Neuron (in vitro differentiated cells): ENCODE results near the gene ADPRM.
A peak's percentile ranks its signal among the peaks of the same experiment; 100 is the strongest.

Experiments
- H2AFZ ChIP-seq: one replicate; pipeline ENCODE4 v1.6.1; 2013; ENCODE audit warnings: low read depth, mild to moderate bottlenecking, inconsistent platforms, low read length, moderate library complexity
- H3K27me3 ChIP-seq: one replicate; pipeline ENCODE4 v1.6.1; 2013; ENCODE audit warnings: low read length; ENCODE audit not compliant: insufficient read depth
- H3K36me3 ChIP-seq: one replicate; pipeline ENCODE4 v1.6.1; 2013; ENCODE audit warnings: low read length; ENCODE audit not compliant: insufficient read depth
- H3K4me1 ChIP-seq: one replicate; pipeline ENCODE4 v1.6.1; 2013; ENCODE audit warnings: low read length; ENCODE audit not compliant: insufficient read depth
- H3K4me3 ChIP-seq: 2 replicates; pipeline ENCODE4 v1.5.1; 2013; ENCODE audit warnings: mild to moderate bottlenecking, low read length, moderate library complexity
- H3K9me3 ChIP-seq: one replicate; pipeline ENCODE4 v1.6.1; 2013; ENCODE audit warnings: low read length

The ADPRM gene

DNA sequence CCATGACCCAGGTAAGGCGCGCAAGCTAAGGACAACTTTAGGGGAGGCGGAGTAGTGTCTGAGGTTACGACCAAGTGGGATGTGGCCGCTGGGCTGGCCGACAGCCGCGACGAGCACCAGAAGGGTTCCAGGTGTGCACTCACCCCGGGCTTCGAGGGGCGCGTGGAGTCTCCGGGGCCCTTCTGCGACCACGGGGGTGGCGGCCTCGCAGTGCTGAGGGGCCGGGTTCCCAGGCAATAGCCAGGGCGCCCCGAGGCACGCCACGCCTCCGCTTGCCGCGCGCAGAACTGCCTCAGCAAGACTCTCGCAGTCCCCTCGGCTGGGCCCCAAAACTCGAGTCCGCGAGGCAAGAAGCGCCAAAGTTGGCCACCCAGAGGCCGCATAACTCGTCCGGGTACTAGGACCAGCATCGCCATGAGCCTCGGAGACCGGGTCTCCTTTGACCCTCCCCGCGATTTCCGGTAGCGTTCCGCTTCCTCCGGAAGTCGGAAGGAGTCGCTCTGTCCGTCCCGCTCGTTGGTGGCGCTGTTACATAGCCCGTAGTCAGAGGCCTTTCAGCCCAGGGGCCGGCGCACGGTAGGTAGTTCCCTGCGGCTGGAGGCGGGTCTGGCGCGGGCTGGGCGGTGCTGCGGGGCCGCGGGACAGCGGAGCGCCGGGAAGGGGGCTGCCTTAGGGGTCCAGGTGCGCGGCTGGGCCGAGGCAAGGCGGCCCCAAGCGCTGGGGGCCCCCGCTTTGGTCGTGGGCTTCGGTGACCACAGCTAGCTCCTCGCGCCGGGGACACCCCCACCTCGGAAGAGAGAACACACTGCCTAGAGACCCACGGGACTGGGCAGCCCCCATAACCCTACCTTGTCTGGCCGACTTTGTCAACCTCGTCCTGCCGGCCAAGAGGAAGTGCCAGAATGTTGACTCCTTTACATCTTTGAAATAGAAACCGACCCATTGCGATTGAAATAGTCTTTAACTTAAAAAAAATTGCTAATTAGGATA is at the start of gene ADPRM, which contains the start of gene SCO1:
Gene ADPRM (plus strand): TSS at position 503 of the 990 bp plus-strand sequence. CDS start 7,333 bp downstream, outside the sequence.
Gene SCO1 (minus strand): TSS at position 442 of the 990 bp plus-strand sequence. CDS start 26 bp downstream, at position 416.
- Histone ChIP-seq H2AFZ (peak within 1 kb of the TSS; percentile 81), H3K36me3 (peaks cover 28% of the 10 kb centered on the region), H3K4me1 (peaks cover 11% of the 10 kb centered on the region), H3K27me3 (no peaks in the 10 kb centered on the region), H3K4me3 (peak within 1 kb of the TSS; percentile 65), H3K9me3 (no peaks in the 10 kb centered on the region)

- Histone ChIP-seq H3K27me3 (no peaks in the 10 kb centered on the region), H3K9me3 (no peaks in the 10 kb centered on the region), H3K4me1 (no peaks in the 10 kb centered on the region), H3K36me3 (peaks cover 3% of the 10 kb centered on the region), H3K4me3 (no peak overlapping the region), H2AFZ (no peak overlapping the region)
Measured at GRCh38 chr17:10648381-10648780, 49.0 kb upstream of the ADPRM start.

DNA sequence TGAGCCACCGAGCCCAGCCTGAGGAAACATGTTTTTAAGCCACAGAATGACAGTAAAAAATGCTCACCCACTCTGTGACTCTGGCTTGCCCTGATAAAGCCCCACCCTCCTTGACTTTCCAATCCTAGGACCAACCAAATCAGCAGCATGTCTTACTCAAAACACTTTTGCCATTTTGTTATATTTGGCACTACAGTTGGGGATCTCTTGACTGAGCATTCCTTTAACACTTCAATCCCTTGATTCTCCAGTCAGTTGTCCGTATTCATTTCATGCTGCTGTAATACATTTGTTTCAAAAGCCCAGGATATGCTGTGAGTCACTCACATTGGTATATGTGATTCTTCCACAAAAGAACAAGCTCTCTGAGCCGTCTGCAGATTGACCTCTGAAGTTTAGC is 48.4 kb upstream of the ADPRM start:
- H3K4me1 ChIP-seq = no peaks in the 10 kb centered on the region
- no peaks in the 10 kb centered on the region for H3K27me3 ChIP-seq
- no peak overlapping the region for H3K4me3 ChIP-seq
- H3K9me3 ChIP-seq = no peaks in the 10 kb centered on the region
- peaks cover 3% of the 10 kb centered on the region for H3K36me3 ChIP-seq
- H2AFZ ChIP-seq = no peak overlapping the region

GRCh38 chr17:10649602-10650001 is 47.8 kb upstream of the ADPRM start:
- H2AFZ ChIP-seq = no peak overlapping the region
- peaks cover 3% of the 10 kb centered on the region for H3K36me3 ChIP-seq
- no peaks in the 10 kb centered on the region for H3K9me3 ChIP-seq
- no peak overlapping the region for H3K4me3 ChIP-seq
- H3K4me1 ChIP-seq = no peaks in the 10 kb centered on the region
- H3K27me3 ChIP-seq = no peaks in the 10 kb centered on the region

GRCh38 chr17:10651927-10652326 is 45.5 kb upstream of the ADPRM start:
- no peaks in the 10 kb centered on the region for H3K4me1 ChIP-seq
- no peaks in the 10 kb centered on the region for H3K36me3 ChIP-seq
- no peaks in the 10 kb centered on the region for H3K27me3 ChIP-seq
- H3K9me3 ChIP-seq = no peaks in the 10 kb centered on the region
- no peak overlapping the region for H3K4me3 ChIP-seq
- no peak overlapping the region for H2AFZ ChIP-seq

DNA sequence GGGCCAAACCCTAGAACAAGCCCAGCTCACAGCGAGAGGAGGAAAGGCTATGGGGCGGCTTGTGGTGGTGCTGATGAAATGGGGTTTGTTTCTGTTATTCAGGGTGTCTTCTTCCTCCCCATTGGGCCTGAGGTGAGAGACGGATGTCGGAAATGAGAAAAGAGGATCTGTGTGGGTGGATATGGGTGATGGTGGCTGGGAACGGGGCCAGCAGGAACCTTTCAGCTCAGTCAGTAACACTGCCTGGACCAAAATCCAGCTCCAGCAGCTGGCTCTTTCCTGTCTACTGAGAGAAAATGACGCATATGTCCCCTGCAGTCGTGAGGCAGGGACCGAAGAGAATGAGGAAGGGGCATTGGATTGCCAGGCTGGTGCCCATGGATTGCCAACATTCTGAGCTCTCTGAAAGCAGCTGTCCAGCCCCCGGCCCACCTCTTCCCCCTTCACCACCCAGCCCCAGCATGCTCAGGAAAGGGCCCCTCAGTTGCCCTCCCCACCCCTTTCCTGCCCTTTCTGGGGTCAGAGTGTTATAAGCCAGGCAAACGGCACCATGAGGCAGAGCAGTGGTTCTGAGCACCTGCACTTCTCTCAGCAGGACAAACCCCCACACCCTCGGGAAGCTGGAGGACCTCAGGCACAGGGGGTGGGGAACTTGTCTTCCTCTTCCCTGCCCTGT is 44.3 kb upstream of the ADPRM start:
- Histone ChIP-seq H3K4me1 (no peaks in the 10 kb centered on the region), H2AFZ (no peak overlapping the region), H3K4me3 (no peak overlapping the region), H3K36me3 (no peaks in the 10 kb centered on the region), H3K9me3 (no peaks in the 10 kb centered on the region), H3K27me3 (no peaks in the 10 kb centered on the region)

DNA sequence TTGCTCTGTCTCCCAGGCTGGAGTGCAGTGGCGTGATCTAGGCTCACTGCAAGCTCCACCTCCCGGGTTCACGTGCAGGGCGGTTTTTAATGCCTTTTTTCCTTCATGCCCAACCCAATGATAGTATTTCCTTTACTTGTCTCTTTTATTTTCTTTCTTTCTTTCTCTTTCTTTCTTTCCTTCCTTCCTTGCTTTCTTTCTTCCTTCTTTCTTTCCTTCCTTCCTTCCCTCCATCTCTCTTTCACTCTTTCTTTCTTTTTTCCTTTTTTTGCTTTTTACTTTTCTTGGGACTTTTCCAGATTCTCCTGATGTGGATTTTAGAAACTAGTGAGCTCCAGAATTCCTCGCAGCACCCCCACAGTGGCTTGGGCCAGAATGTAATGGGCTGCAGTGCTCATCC is 43.4 kb upstream of the ADPRM start:
- H3K4me1 ChIP-seq = no peaks in the 10 kb centered on the region
- H3K4me3 ChIP-seq = no peak overlapping the region
- no peak overlapping the region for H2AFZ ChIP-seq
- H3K36me3 ChIP-seq = no peaks in the 10 kb centered on the region
- no peaks in the 10 kb centered on the region for H3K9me3 ChIP-seq
- H3K27me3 ChIP-seq = no peaks in the 10 kb centered on the region

GRCh38 chr17:10657148-10657547 is 40.2 kb upstream of the ADPRM start, which contains the start of gene MYH3:
Gene MYH3, minus strand, starts transcription at chr17:10657309. Its CDS starts 2,245 bp downstream, at chr17:10655064.
- Histone ChIP-seq H3K36me3 (no peaks in the 10 kb centered on the region), H3K27me3 (no peaks in the 10 kb centered on the region), H3K4me3 (no peak within 1 kb of the TSS)

GRCh38 chr17:10657879-10658278 is 39.5 kb upstream of the ADPRM start:
- H3K9me3 ChIP-seq = no peaks in the 10 kb centered on the region
- no peak overlapping the region for H3K4me3 ChIP-seq
- no peaks in the 10 kb centered on the region for H3K36me3 ChIP-seq

More at GRCh38 chr17:10657148-10657547, 40.2 kb upstream of the ADPRM start, which contains the start of gene MYH3:
- Histone ChIP-seq H2AFZ (no peak within 1 kb of the TSS), H3K4me1 (no peaks in the 10 kb centered on the region), H3K9me3 (no peaks in the 10 kb centered on the region)

DNA sequence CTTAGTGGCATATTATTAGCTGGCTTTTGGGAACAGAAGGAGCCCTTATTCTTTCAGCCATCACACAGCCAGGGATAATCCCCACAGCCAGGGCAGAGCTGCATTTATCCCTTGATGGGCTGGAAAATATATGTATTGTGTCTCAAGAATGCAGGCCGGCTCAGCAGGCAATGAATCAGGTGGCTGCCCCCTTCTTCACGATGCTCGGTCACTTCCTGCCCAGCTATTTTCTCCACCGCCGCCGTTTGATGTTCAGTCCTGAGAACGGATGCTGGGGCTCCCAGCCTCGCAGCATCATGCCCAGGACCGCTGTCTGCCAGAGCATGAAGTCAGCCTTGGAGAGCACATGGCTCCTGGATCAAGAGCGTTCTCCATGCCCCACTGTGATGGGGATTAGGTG is 36.0 kb upstream of the ADPRM start:
- no peak overlapping the region for H3K4me3 ChIP-seq
- no peaks in the 10 kb centered on the region for H3K27me3 ChIP-seq
- H3K36me3 ChIP-seq = no peaks in the 10 kb centered on the region

More at GRCh38 chr17:10657879-10658278, 39.5 kb upstream of the ADPRM start:
- Histone ChIP-seq H3K4me1 (no peaks in the 10 kb centered on the region), H3K27me3 (no peaks in the 10 kb centered on the region), H2AFZ (no peak overlapping the region)

GRCh38 chr17:10663231-10663630 is 34.2 kb upstream of the ADPRM start:
- no peak overlapping the region for H2AFZ ChIP-seq
- no peaks in the 10 kb centered on the region for H3K9me3 ChIP-seq
- H3K4me3 ChIP-seq = no peak overlapping the region
- no peaks in the 10 kb centered on the region for H3K27me3 ChIP-seq
- H3K36me3 ChIP-seq = no peaks in the 10 kb centered on the region
- H3K4me1 ChIP-seq = no peaks in the 10 kb centered on the region

More for the DNA sequence above, 36.0 kb upstream of the ADPRM start:
- no peaks in the 10 kb centered on the region for H3K4me1 ChIP-seq
- H2AFZ ChIP-seq = no peak overlapping the region
- H3K9me3 ChIP-seq = no peaks in the 10 kb centered on the region

DNA sequence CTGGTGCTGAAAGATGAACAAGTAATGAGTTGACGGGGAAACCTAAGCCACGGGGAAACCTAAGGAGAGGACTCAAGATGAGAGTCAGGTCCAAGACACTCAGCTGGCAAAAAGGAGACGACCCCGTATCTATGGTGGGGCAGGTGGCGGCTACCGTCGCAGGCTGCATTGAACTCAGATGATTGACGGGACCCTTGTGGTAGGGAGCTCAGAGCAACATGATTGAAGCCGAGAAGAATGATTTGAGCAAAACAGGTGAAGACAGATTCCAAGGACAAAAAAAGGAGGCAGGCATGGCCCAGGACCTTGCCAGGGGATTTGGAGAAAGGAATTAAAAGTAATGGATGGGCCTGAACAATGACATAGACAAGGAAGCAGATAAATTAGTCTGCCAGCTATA is 32.8 kb upstream of the ADPRM start:
- Histone ChIP-seq H2AFZ (no peak overlapping the region), H3K36me3 (no peaks in the 10 kb centered on the region), H3K4me1 (no peaks in the 10 kb centered on the region), H3K4me3 (no peak overlapping the region), H3K27me3 (no peaks in the 10 kb centered on the region), H3K9me3 (no peaks in the 10 kb centered on the region)

GRCh38 chr17:10666906-10667305 is 30.5 kb upstream of the ADPRM start:
- Histone ChIP-seq H3K9me3 (no peaks in the 10 kb centered on the region), H3K4me3 (no peak overlapping the region), H3K27me3 (no peaks in the 10 kb centered on the region), H2AFZ (no peak overlapping the region), H3K4me1 (no peaks in the 10 kb centered on the region), H3K36me3 (no peaks in the 10 kb centered on the region)
